Effector CD4-positive, alpha-beta T cell (primary cell): ENCODE measurements around the gene MOB3B.

Experiments
- DNase-seq: peaks from one replicate; pipeline ENCODE4 v3.0.0-alpha.2; 2020

The MOB3B gene

GRCh38 chr9:27540502-27540901 lies 10.9 kb upstream of the MOB3B start:
- DNase-seq, result no peak

- DNase-seq, result no peak
Observed at GRCh38 chr9:27539479-27540441, 10.1 kb upstream of the MOB3B start.

- no peak for DNase-seq
Observed at GRCh38 chr9:27538647-27539046, 9.0 kb upstream of the MOB3B start.

- no peak for DNase-seq
Observed at GRCh38 chr9:27537756-27538155, 8.1 kb upstream of the MOB3B start.

GRCh38 chr9:27537027-27537435 lies 7.4 kb upstream of the MOB3B start:
- DNase-seq, result no peak

- no peak for DNase-seq
Observed at GRCh38 chr9:27536168-27536567, 6.6 kb upstream of the MOB3B start.

GRCh38 chr9:27535701-27536118 lies 6.1 kb upstream of the MOB3B start:
- no peak for DNase-seq

- no peak for DNase-seq
Observed at GRCh38 chr9:27534658-27535209, 5.1 kb upstream of the MOB3B start.

- DNase-seq, result no peak
Observed at GRCh38 chr9:27534131-27534530, 4.5 kb upstream of the MOB3B start.

GRCh38 chr9:27533311-27533710 lies 3.7 kb upstream of the MOB3B start:
- no peak for DNase-seq

GRCh38 chr9:27532046-27532445 lies 2.4 kb upstream of the MOB3B start:
- DNase-seq, result no peak

GRCh38 chr9:27530915-27531755 lies 1.5 kb upstream of the MOB3B start:
- DNase-seq, result no peak

- peak; percentile 10 for DNase-seq
Observed at GRCh38 chr9:27528886-27529315, 713 bp downstream of the MOB3B start.

- DNase-seq, result peak; percentile 10
Observed at GRCh38 chr9:27528076-27528885, 1.3 kb downstream of the MOB3B start.

- no peak for DNase-seq
Observed at GRCh38 chr9:27527702-27528075, 1.9 kb downstream of the MOB3B start.

- DNase-seq, result no peak
Observed at GRCh38 chr9:27524236-27524635, 5.4 kb downstream of the MOB3B start, which contains the start of gene IFNK. Gene IFNK (plus strand): TSS chr9:27524290. CDS start chr9:27524337, 47 bp downstream.

- DNase-seq, result no peak
Observed at GRCh38 chr9:27523141-27523540, 6.5 kb downstream of the MOB3B start.

- no peak for DNase-seq
Observed at GRCh38 chr9:27520986-27521385, 8.6 kb downstream of the MOB3B start.

GRCh38 chr9:27519466-27520465 lies 9.8 kb downstream of the MOB3B start:
- DNase-seq, result no peak

- DNase-seq, result no peak
Observed at GRCh38 chr9:27518809-27519208, 10.8 kb downstream of the MOB3B start.

- no peak for DNase-seq
Observed at GRCh38 chr9:27518006-27518405, 11.6 kb downstream of the MOB3B start.
